Pancreas (tissue), 10 donors: Measurements from ENCODE around the gene GRIA4. TPM values are rescaled to one million over a fixed set of nuclear protein-coding genes. Genes with fewer than 3 reads are reported as not detected.

Source experiments
- ATAC-seq, 4 donors: fragments of 200-7000 bp; cut with Tn5 transposase; one replicate each; pipeline versions ENCODE4 v1.8.0 to v1.9.1; 2020; ENCODE audit warnings: mild to moderate bottlenecking in 4 of 4, moderate library complexity in 4 of 4
- DNase-seq, 6 donors: peaks; one replicate each; pipeline ENCODE4 v3.0.0-alpha.2; 2020
- FAIRE-seq: peaks from 2 replicates; lab custom pipeline; 2012; peaks lifted over from hg19 to GRCh38; lab: Jason Lieb, UNC
- H3K27ac ChIP-seq, 4 donors: fragments of 200-600 bp; sonication (generic); 1 replicate in 3 of 4; 2 replicates in 1 of 4; pipeline versions ENCODE4 v1.5.0 to v1.8.0; 2020
- H3K27me3 ChIP-seq, 4 donors: fragments of 200-600 bp; one replicate each; pipeline ENCODE4 v1.8.0; 2021
- H3K36me3 ChIP-seq, 3 donors: fragments of 200-600 bp; sonication (generic) in 1 of 3; one replicate each; pipeline versions ENCODE4 v1.5.0 to v1.8.0; 2020 to 2021
- H3K4me1 ChIP-seq, 3 donors: fragments of 200-600 bp; one replicate each; pipeline ENCODE4 v1.8.0; 2021
- H3K4me3 ChIP-seq, 4 donors: fragments of 200-600 bp; sonication (generic) in 2 of 4; one replicate each; pipeline versions ENCODE4 v1.5.0 to v1.8.0; 2020 to 2021
- H3K9me3 ChIP-seq, 4 donors: fragments of 200-600 bp; one replicate each; pipeline ENCODE4 v1.8.0; 2021
- WGBS, 2 donors: extraction: QIAGEN DNeasy Blood & Tissue Kit; methylation state at CpG; one replicate each; pipeline ENCODE4 v1.1.7; 2013; 5-methylcytosine and 5-hydroxymethylcytosine counted together
- intact Hi-C, 3 donors: fragments of 100-400 bp; cut with DNase I; formaldehyde crosslinking; loops; one replicate each; pipeline versions ENCODE4 v1.11.1 to v1.14.2; 2022
- polyA plus RNA-seq, 2 donors: library from polyadenylated mRNA; stranded (reverse); fragments of 200-250 nt; gene quantifications; one replicate each; pipeline ENCODE4 v1.2.3, GENCODE V29; 2013
- total RNA-seq, 6 donors: library from RNA; stranded (reverse); fragmentation: NEBNext Ultra II Directional in 4 of 6; extraction: Animal tissue kit (Norgen Biotek cat#: 25700) in 4 of 6; gene quantifications; one replicate each; pipeline versions ENCODE4 v1.2.1 to v1.2.4, GENCODE V29; 2021 to 2023
- TF ChIP-seq, protein P1 (sequence below), 4 donors: fragments of 200-600 bp; sonication (generic) in 3 of 4; IDR thresholded peaks; one replicate each; pipeline versions ENCODE4 v1.5.0 to v1.8.0; 2021; ENCODE audit warnings: antibody characterized with exemption in 4 of 4
- donor health status: healthy with polysubstance abuse.
- donor health status: DM: no; HTN: no; CAD: no; lungs with moderate emphysema.
- donor health status: DM: no; HTN: no; CAD: no.
- donor health status: control.
- donor health status: control.
- donor health status: Bipolar disorder and iron deficiency.
- donor health status: DM: yes; HTN: yes; CAD: no.
- donor health status: DM: no; HTN: no; CAD: no.
- donor health status: DM: no; HTN: no; CAD: no.
- donor health status: DM: yes; HTN: yes; CAD: no.

The GRIA4 gene
- total and polyA plus RNA-seq, 8 donors, result 0.22 to 2.4 (median 1.2) TPM

GRCh38 chr11:105598371-105598770 lies 11.5 kb upstream of the GRIA4 start:
- no peak for DNase-seq
- H3K9me3 ChIP-seq, result no peaks in the 10 kb centered on the region
- FAIRE-seq, result no peak
- TF ChIP-seq, protein P1, sequence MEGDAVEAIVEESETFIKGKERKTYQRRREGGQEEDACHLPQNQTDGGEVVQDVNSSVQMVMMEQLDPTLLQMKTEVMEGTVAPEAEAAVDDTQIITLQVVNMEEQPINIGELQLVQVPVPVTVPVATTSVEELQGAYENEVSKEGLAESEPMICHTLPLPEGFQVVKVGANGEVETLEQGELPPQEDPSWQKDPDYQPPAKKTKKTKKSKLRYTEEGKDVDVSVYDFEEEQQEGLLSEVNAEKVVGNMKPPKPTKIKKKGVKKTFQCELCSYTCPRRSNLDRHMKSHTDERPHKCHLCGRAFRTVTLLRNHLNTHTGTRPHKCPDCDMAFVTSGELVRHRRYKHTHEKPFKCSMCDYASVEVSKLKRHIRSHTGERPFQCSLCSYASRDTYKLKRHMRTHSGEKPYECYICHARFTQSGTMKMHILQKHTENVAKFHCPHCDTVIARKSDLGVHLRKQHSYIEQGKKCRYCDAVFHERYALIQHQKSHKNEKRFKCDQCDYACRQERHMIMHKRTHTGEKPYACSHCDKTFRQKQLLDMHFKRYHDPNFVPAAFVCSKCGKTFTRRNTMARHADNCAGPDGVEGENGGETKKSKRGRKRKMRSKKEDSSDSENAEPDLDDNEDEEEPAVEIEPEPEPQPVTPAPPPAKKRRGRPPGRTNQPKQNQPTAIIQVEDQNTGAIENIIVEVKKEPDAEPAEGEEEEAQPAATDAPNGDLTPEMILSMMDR (IDR thresholded peaks at IDR 0.05), result no peak
- H3K27me3 ChIP-seq, result peaks cover 0 to 2% (median 0%) of the 10 kb centered on the region in 4 donors
- ATAC-seq, result no peak
- 63 to 74% methylated on average over 1 of the region's 1 CpG for WGBS, 2 donors
- H3K4me1 ChIP-seq, result no peaks in the 10 kb centered on the region
- intact Hi-C loops, result no loop called here
- H3K36me3 ChIP-seq, result no peaks in the 10 kb centered on the region
- H3K4me3 ChIP-seq, result no peak overlapping the region
- H3K27ac ChIP-seq, result no peak overlapping the region

- intact Hi-C loops, result no loop called here
- no peaks in the 10 kb centered on the region for H3K4me1 ChIP-seq
- ATAC-seq (no peak), FAIRE-seq (no peak), DNase-seq (no peak)
- no peaks in the 10 kb centered on the region for H3K9me3 ChIP-seq
- H3K27me3 ChIP-seq, result peaks cover 0 to 2% (median 0%) of the 10 kb centered on the region in 4 donors
- TF ChIP-seq, protein P1 (IDR thresholded peaks at IDR 0.05), result no peak
- no peaks in the 10 kb centered on the region for H3K36me3 ChIP-seq
- no peak overlapping the region for H3K4me3 ChIP-seq
- no peak overlapping the region for H3K27ac ChIP-seq
Measured at GRCh38 chr11:105603156-105603555, 6.7 kb upstream of the GRIA4 start.

DNA sequence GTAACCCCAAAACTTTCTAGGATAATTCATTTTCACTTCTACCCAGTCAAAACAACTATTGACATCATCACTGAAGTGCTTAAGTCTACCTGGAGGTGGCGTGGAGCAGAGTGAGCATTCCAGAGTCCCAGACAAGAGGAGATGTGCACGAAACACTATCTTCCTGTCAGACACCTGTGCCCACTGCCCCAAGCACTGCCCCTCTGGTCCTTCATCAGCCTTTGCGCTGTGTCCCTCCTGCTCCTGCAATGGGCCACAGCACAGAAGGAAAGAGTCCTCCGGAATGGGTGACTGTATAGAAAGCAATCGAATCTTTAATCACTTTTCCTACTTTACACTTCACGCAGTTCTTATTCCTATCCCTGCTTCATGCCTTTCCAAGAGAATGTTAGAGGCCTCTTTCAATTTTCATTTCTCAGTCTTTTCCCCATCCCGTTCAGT lies 512 bp upstream of the GRIA4 start:
- Histone ChIP-seq H3K4me1 (peaks cover 0 to 10% (median 0%) of the 10 kb centered on the region in 3 donors), H3K4me3 (peak overlapping the region in 2 of 4 donors; percentile 28 to 38), H3K27ac (no peak overlapping the region), H3K9me3 (no peaks in the 10 kb centered on the region), H3K27me3 (peaks cover 0 to 34% (median 3%) of the 10 kb centered on the region in 4 donors), H3K36me3 (no peaks in the 10 kb centered on the region)
- no peak for FAIRE-seq
- WGBS, 2 donors, result 11 to 15% methylated on average over 7 of the region's 7 CpGs
- intact Hi-C loops, result no loop called here
- ATAC-seq, result peak in 3 of 4 donors; percentile 73 to 83 (median 82)
- DNase-seq, result peak in 3 of 6 donors; percentile 2 to 29 (median 19)
- TF ChIP-seq, protein P1 (IDR thresholded peaks at IDR 0.05), result peak in 1 of 4 donors; percentile 32

GRCh38 chr11:105610871-105611571 lies 1.1 kb downstream of the GRIA4 start:
- intact Hi-C loops, result no loop called here
- TF ChIP-seq, protein P1 (IDR thresholded peaks at IDR 0.05), result no peak
- FAIRE-seq, result no peak
- Histone ChIP-seq H3K4me3 (peak overlapping the region in 1 of 4 donors; percentile 38), H3K4me1 (peaks cover 0 to 10% (median 0%) of the 10 kb centered on the region in 3 donors), H3K9me3 (no peaks in the 10 kb centered on the region), H3K27ac (no peak overlapping the region), H3K27me3 (peaks cover 0 to 48% (median 4%) of the 10 kb centered on the region in 4 donors), H3K36me3 (no peaks in the 10 kb centered on the region)
- no peak for ATAC-seq
- WGBS, 2 donors, result 9 to 14% methylated on average over 21 of the region's 21 CpGs
- DNase-seq, result no peak
